CD4-positive, alpha-beta T cell treated with Interleukin-15 for 1 hour (primary cell): ENCODE results near the gene FGD2.

Experiments used
- DNase-seq: peaks from one replicate; pipeline ENCODE4 v3.0.0-alpha.2; 2020

FGD2 gene

GRCh38 chr6:37068356-37069270 is 63.2 kb downstream of the FGD2 start:
- DNase-seq: no peak

DNA sequence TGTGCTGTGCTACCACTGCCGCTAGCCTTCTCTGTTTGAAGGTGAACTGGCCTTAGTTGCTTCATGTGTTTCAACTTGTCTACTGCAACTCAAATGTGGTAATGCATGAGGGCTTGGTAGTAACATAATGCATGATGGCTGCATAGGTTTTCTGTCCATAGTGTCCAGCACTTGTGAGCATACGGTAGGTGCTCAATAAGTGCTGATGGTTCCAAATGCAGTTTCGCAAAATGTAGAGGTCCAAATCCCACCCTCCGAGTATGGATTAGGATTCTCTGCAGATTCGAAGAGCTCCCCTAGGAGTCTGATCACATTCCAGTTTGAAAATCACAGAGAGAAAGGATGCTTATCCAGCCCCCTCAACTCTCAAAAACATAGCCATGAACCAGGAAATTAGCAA is 64.2 kb downstream of the FGD2 start:
- no peak for DNase-seq

DNA sequence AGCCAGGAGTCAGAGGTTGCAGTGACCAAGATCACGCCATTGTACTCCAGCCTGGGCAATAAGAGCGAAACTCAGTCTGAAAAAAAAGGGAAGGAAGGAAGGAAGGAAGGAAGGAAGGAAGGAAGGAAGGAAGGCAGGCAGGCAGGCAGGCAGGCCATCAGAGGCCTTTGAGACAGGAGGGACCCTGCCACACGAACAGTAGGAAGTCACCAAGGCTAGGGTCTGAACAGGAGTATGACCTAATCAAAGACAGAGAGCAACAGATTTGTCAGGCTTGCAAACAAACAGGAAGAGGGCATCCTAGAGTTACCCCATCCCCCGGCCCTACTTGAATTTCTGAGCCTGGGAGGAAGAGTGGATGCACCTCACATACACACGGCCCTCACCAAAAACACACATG is 67.1 kb downstream of the FGD2 start:
- no peak for DNase-seq

GRCh38 chr6:37074053-37074827 is 68.8 kb downstream of the FGD2 start:
- no peak for DNase-seq

DNA sequence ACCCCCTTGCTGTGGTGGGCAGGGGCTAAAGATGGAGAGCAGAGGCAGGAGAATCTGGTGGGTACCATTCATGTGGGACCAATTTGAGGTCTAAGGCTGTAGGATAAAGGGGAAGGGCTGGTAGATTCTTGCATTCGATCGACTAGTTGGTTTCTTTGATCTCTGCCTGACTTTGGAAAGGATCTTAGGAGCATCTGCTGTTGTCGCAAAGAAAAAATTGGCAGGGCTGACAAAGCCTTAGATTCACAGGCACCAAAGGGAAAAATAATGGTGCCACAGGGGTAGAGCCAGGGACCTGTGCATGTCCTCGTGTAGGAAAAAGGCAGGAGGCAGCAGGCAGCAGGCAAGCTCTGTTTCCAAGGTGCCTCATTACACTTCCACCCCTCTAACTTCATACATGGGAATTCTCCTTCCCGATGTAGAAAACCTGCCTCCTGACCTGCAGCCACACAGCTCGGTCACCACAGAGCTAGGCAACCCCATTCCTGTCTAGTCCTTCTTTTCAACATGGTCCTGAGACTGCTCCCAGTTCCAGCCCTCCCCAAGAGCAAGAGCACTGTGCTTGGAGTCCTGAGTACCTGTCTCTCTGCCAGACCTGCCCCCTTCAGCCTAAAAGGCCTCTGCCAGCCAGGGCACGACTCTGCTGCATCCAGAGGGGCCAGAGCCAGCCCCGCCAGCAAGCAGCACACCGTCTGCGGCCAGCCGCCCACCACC is 71.9 kb downstream of the FGD2 start:
- DNase-seq: no peak

DNA sequence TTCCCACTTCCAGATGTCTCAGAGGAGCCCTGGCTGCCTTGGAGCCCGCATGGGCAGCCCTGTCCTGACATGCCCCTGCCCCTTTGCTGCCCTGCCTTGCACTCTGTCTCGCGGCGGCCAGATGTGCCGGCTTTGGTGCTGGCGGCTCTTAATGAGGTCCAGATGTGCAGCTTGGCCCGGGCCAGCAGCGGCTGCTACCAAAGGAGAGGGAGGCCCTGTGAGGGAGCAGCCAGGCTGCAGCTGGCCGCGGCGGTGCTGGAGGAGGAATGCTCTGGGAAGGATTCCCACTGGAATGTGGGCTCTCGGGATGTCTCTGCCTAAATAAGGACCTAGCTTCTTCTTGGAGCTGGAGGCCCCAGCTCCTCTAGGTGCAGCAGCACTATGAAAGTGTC is 72.4 kb downstream of the FGD2 start:
- DNase-seq: no peak
